H1 (cell line): ENCODE measurements around the gene PABPC1L. TPM values are rescaled to one million over a fixed set of nuclear protein-coding genes. Genes with fewer than 3 reads are reported as not detected.

Source experiments
- ASH2L ChIP-seq: fragments of 200-600, 300-600 bp; sonication (generic); IDR thresholded peaks from one replicate; pipeline ENCODE4 v1.7.1; 2017; ENCODE audit warnings: low read length
- BACH1 ChIP-seq: IDR thresholded peaks from 2 replicates; pipeline ENCODE4 v1.6.1; 2012; ENCODE audit warnings: low read length, improper control_type of control experiment
- CHD2 ChIP-seq: IDR thresholded peaks from 2 replicates; pipeline ENCODE4 v1.6.1; 2012; ENCODE audit warnings: low read length, improper control_type of control experiment
- CHD7 ChIP-seq: fragments of 300-600 bp; sonication (generic); IDR thresholded peaks from 2 replicates; pipeline ENCODE4 v1.7.1; 2012; ENCODE audit warnings: low read length, moderate library complexity, mild to moderate bottlenecking, inconsistent platforms; ENCODE audit not compliant: insufficient replicate concordance
- EZH2 ChIP-seq: fragments of 200-600 bp; sonication (generic); IDR thresholded peaks from 2 replicates; pipeline ENCODE4 v1.7.1; 2012; ENCODE audit warnings: low read depth, mild to moderate bottlenecking, moderate library complexity, low read length, inconsistent platforms; ENCODE audit not compliant: severe bottlenecking
- GTF2F1 ChIP-seq: IDR thresholded peaks from 2 replicates; pipeline ENCODE4 v1.6.1; 2012; ENCODE audit warnings: low read depth, low read length, improper control_type of control experiment, borderline replicate concordance
- RAD21 ChIP-seq, 2 experiments: IDR thresholded peaks in 1 of 2; conservative IDR thresholded peaks in 1 of 2; 2 replicates each; pipeline ENCODE4 v1.6.1; 2011; ENCODE audit warnings: low read depth in 2 of 2, low read length in 2 of 2, improper control_type of control experiment in 1 of 2, inconsistent platforms in 1 of 2, mild to moderate bottlenecking in 1 of 2, moderate library complexity in 1 of 2
- SIX5 ChIP-seq: IDR thresholded peaks from 2 replicates; pipeline ENCODE4 v1.6.1; 2011; ENCODE audit warnings: mild to moderate bottlenecking, low read depth, low read length
- polyA plus RNA-seq, 7 experiments: library from polyadenylated mRNA; depleted of rRNA in 3 of 7; stranded (reverse) in 5 of 7; unstranded in 2 of 7; fragments of >200 nt in 5 of 7; fragments of 200-250 nt in 2 of 7; gene quantifications; 1 replicate in 5 of 7; 2 replicates in 1 of 7; 4 replicates in 1 of 7; pipeline versions ENCODE4 v1.2.1 to v1.2.3, GENCODE V29; 2011 to 2013; ENCODE audit warnings: missing spikeins in 2 of 7, mixed read lengths in 2 of 7
- total RNA-seq: library from RNA; stranded (reverse); fragmentation: NEBNext Ultra II Directional; extraction: Animal tissue kit (Norgen Biotek cat#: 25700); gene quantifications from 2 replicates; pipeline ENCODE4 v1.2.1, GENCODE V29; 2021

Gene PABPC1L
- total and polyA plus RNA-seq, 2 of the 8 experiments (the other 6 are each of a cell fraction or from before 2014, with no cell fraction given) = 61.1 to 108 TPM

GRCh38 chr20:44891826-44892225, 18.0 kb upstream of the PABPC1L start (continued):
- TF ChIP-seq CHD7 (no peak), CHD2 (no peak), EZH2 (no peak), GTF2F1 (no peak), SIX5 (no peak), ASH2L (no peak), RAD21 (IDR thresholded peaks at IDR 0.05 in 1 of 2, conservative IDR thresholded peaks at IDR 0.05 in 1 of 2; ENCODE audit: low read depth in 2 of 2, low read length in 2 of 2) (no peak), BACH1 (no peak)
